Right hindlimb (tissue), 1 donor: ENCODE data around the gene PPFIA1.
"Not testable (repeated sequence)": the region's sequence is repeated elsewhere in the genome, so short reads cannot be mapped to it uniquely, and the experiment has no call there.

Experiments
- DNase-seq: peaks from one replicate; pipeline ENCODE4 v3.0.0-alpha.2; 2018

PPFIA1 gene

GRCh38 chr11:70327717-70328116 lies 57.2 kb downstream of the PPFIA1 start:
- no peak for DNase-seq

GRCh38 chr11:70328556-70328955 lies 58.1 kb downstream of the PPFIA1 start:
- no peak for DNase-seq

GRCh38 chr11:70331320-70331843 lies 60.9 kb downstream of the PPFIA1 start:
- DNase-seq: not testable (repeated sequence)

- no peak for DNase-seq
Observed at GRCh38 chr11:70331901-70332300, 61.4 kb downstream of the PPFIA1 start.

- no peak for DNase-seq
Observed at GRCh38 chr11:70332567-70332966, 62.1 kb downstream of the PPFIA1 start.

GRCh38 chr11:70333261-70333660 lies 62.8 kb downstream of the PPFIA1 start:
- no peak for DNase-seq

- DNase-seq: no peak
Observed at GRCh38 chr11:70334351-70334995, 64.0 kb downstream of the PPFIA1 start.

- DNase-seq: no peak
Observed at GRCh38 chr11:70335511-70335910, 65.0 kb downstream of the PPFIA1 start.

GRCh38 chr11:70338594-70338993 lies 68.1 kb downstream of the PPFIA1 start:
- no peak for DNase-seq

- DNase-seq: no peak
Observed at GRCh38 chr11:70339066-70339465, 68.6 kb downstream of the PPFIA1 start.

GRCh38 chr11:70341881-70342429 lies 71.5 kb downstream of the PPFIA1 start:
- DNase-seq: no peak

GRCh38 chr11:70343636-70344035 lies 73.1 kb downstream of the PPFIA1 start:
- DNase-seq: no peak

- no peak for DNase-seq
Observed at GRCh38 chr11:70348191-70348590, 77.7 kb downstream of the PPFIA1 start.

- DNase-seq: no peak
Observed at GRCh38 chr11:70348608-70349007, 78.1 kb downstream of the PPFIA1 start.

GRCh38 chr11:70351646-70352045 lies 81.2 kb downstream of the PPFIA1 start:
- no peak for DNase-seq

- DNase-seq: no peak
Observed at GRCh38 chr11:70352100-70352499, 81.6 kb downstream of the PPFIA1 start.

- DNase-seq: no peak
Observed at GRCh38 chr11:70352601-70353000, 82.1 kb downstream of the PPFIA1 start.

GRCh38 chr11:70353329-70353728 lies 82.8 kb downstream of the PPFIA1 start:
- no peak for DNase-seq

GRCh38 chr11:70353900-70354568 lies 83.5 kb downstream of the PPFIA1 start:
- DNase-seq: no peak

GRCh38 chr11:70354629-70355028 lies 84.1 kb downstream of the PPFIA1 start:
- DNase-seq: no peak

- no peak for DNase-seq
Observed at GRCh38 chr11:70358753-70359152, 88.3 kb downstream of the PPFIA1 start.

GRCh38 chr11:70359451-70360205 lies 89.1 kb downstream of the PPFIA1 start:
- DNase-seq: no peak

- DNase-seq: no peak
Observed at GRCh38 chr11:70360211-70360610, 89.7 kb downstream of the PPFIA1 start.
